ENCODE data around the gene WNT1.

Gene WNT1

DNA sequence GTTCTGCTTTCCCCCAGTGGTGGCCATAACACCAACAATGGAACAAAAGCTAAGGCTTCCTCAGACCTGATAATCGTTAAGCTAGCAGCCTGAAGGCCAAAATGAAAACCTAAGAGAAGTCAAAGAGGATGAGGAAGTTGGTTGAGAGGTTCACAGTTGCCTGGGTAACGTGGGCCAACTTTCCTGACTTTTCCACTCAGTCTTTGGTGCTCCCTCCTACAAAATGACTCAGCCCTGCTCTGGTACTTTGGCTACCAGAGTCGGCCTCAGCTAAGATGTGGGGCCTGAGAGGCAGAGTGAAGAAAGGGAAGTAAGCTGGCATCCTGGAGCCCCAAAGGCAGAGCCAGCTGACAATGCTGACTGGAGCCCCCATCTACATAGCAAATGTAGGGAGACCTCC lies 37.9 kb upstream of the WNT1 start:
- Histone ChIP-seq H4K20me1 (ENCODE audit: control insufficient read depth, insufficient read depth, low read depth, low read length) (0 out of 2 replicates have a peak, but pooled peaks cover 3% of the 10 kb centered on the region), H3K36me3 (ENCODE audit: control insufficient read depth, low read length) (peaks cover 58% of the 10 kb centered on the region), H3K4me1 (ENCODE audit: control insufficient read depth, low read length) (no peaks in the 10 kb centered on the region), H3K79me2 (ENCODE audit: control insufficient read depth, low read length) (peaks cover 20% of the 10 kb centered on the region), H3F3A (ENCODE audit: control insufficient read depth, insufficient read depth) (peaks cover 8% of the 10 kb centered on the region; the same call in 1 of the 2 replicates), H3K27ac (ENCODE audit: low read depth, low read length) (no peak overlapping the region), H3K4me3 (ENCODE audit: low read length) (no peak overlapping the region), H3K27me3 (ENCODE audit: control insufficient read depth, low read length) (no peaks in the 10 kb centered on the region), H3K9me3 (ENCODE audit: control insufficient read depth, insufficient read depth, low read length) (no peaks in the 10 kb centered on the region), H3K9me2 (replicated peaks; ENCODE audit: control insufficient read depth, low read length) (no peaks in the 10 kb centered on the region), H3K4me2 (ENCODE audit: low read length) (no peak overlapping the region)
- no peak for TF ChIP-seq EZH2phosphoT487 (IDR thresholded peaks at IDR 0.05; ENCODE audit: borderline replicate concordance, low read length)
- TF ChIP-seq, protein P1, sequence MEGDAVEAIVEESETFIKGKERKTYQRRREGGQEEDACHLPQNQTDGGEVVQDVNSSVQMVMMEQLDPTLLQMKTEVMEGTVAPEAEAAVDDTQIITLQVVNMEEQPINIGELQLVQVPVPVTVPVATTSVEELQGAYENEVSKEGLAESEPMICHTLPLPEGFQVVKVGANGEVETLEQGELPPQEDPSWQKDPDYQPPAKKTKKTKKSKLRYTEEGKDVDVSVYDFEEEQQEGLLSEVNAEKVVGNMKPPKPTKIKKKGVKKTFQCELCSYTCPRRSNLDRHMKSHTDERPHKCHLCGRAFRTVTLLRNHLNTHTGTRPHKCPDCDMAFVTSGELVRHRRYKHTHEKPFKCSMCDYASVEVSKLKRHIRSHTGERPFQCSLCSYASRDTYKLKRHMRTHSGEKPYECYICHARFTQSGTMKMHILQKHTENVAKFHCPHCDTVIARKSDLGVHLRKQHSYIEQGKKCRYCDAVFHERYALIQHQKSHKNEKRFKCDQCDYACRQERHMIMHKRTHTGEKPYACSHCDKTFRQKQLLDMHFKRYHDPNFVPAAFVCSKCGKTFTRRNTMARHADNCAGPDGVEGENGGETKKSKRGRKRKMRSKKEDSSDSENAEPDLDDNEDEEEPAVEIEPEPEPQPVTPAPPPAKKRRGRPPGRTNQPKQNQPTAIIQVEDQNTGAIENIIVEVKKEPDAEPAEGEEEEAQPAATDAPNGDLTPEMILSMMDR (IDR thresholded peaks at IDR 0.05; ENCODE audit: low read depth, low read length, poor library complexity, severe bottlenecking): no peak

DNA sequence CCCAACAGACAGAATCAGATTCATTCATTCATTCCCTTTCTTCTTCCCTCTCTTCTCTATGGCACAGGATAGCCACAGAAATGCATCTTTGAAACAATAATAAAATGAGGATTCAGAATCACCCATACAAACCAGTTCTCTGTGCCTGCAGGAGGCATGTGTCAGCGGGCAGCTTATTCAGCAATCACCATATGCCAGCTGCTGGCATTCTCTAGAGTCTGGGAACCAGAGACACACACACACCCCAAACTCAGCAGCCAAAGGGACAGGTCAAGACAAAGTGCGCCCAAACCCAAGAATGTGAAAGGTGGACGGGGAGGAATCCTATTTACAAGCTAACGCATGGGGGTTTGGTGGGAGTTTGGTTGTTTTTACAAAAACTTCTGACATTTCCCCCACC lies 34.9 kb upstream of the WNT1 start:
- Histone ChIP-seq H3K79me2 (ENCODE audit: control insufficient read depth, low read length) (peaks cover 36% of the 10 kb centered on the region), H4K20me1 (ENCODE audit: control insufficient read depth, insufficient read depth, low read depth, low read length) (peaks cover 6% of the 10 kb centered on the region; the same call in 1 of the 2 replicates), H3K27ac (ENCODE audit: low read depth, low read length) (no peak overlapping the region), H3K27me3 (ENCODE audit: control insufficient read depth, low read length) (no peaks in the 10 kb centered on the region), H3K4me2 (ENCODE audit: low read length) (no peak overlapping the region), H3K9me3 (ENCODE audit: control insufficient read depth, insufficient read depth, low read length) (no peaks in the 10 kb centered on the region), H3F3A (ENCODE audit: control insufficient read depth, insufficient read depth) (0 out of 2 replicates have a peak, but pooled peaks cover 3% of the 10 kb centered on the region), H3K36me3 (ENCODE audit: control insufficient read depth, low read length) (peaks cover 34% of the 10 kb centered on the region), H3K9me2 (replicated peaks; ENCODE audit: control insufficient read depth, low read length) (no peaks in the 10 kb centered on the region), H3K4me3 (ENCODE audit: low read length) (no peak overlapping the region), H3K4me1 (ENCODE audit: control insufficient read depth, low read length) (no peaks in the 10 kb centered on the region)
- TF ChIP-seq, protein P1 (IDR thresholded peaks at IDR 0.05; ENCODE audit: low read depth, low read length, poor library complexity, severe bottlenecking): no peak
- TF ChIP-seq EZH2phosphoT487 (IDR thresholded peaks at IDR 0.05; ENCODE audit: borderline replicate concordance, low read length): no peak

DNA sequence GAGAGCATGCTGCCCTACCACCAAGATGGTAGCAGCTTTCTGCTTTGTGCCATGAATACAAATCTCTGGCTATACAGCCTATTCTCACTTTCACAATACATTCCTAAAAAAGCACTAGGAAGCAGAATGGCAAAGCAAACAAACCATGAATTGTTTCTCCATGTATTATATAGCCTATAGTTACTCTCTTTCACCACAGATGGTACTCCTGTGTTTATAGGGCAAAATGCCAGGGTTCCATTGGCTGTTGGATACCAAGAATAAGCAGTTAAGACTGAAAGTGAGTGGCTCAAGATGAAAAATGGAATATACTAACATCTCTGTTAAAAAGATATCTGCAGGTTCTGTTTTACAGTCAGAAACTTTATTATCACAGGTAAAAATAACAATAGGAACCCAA lies 31.9 kb upstream of the WNT1 start:
- TF ChIP-seq, protein P1 (IDR thresholded peaks at IDR 0.05; ENCODE audit: low read depth, low read length, poor library complexity, severe bottlenecking): no peak
- no peak for TF ChIP-seq EZH2phosphoT487 (IDR thresholded peaks at IDR 0.05; ENCODE audit: borderline replicate concordance, low read length)
- no peak overlapping the region for H3K27ac ChIP-seq (ENCODE audit: low read depth, low read length)
- H3F3A ChIP-seq (ENCODE audit: control insufficient read depth, insufficient read depth): no peaks in the 10 kb centered on the region
- no peak overlapping the region for H3K4me3 ChIP-seq (ENCODE audit: low read length)
- no peaks in the 10 kb centered on the region for H3K4me1 ChIP-seq (ENCODE audit: control insufficient read depth, low read length)
- H3K27me3 ChIP-seq (ENCODE audit: control insufficient read depth, low read length): no peaks in the 10 kb centered on the region
- H3K9me2 ChIP-seq (replicated peaks; ENCODE audit: control insufficient read depth, low read length): no peaks in the 10 kb centered on the region
- no peak overlapping the region for H3K4me2 ChIP-seq (ENCODE audit: low read length)
- peaks cover 58% of the 10 kb centered on the region for H3K79me2 ChIP-seq (ENCODE audit: control insufficient read depth, low read length)
- H4K20me1 ChIP-seq (ENCODE audit: control insufficient read depth, insufficient read depth, low read depth, low read length): peaks cover 6% of the 10 kb centered on the region; the same call in 1 of the 2 replicates
- peaks cover 11% of the 10 kb centered on the region for H3K36me3 ChIP-seq (ENCODE audit: control insufficient read depth, low read length)
- H3K9me3 ChIP-seq (ENCODE audit: control insufficient read depth, insufficient read depth, low read length): no peaks in the 10 kb centered on the region

All from DOHH2 (cell line).